Activated CD8-positive, alpha-beta T cell treated with anti-CD3 and anti-CD28 coated beads for 36 hours (primary cell): Measurements from ENCODE around the gene SHISA6. TPM values are rescaled to one million over a fixed set of nuclear protein-coding genes. Genes with fewer than 3 reads are reported as not detected.

Source experiments
- ATAC-seq: fragments of 200-7000 bp; cut with Tn5 transposase; one replicate; pipeline ENCODE4 v1.10.0; 2021; ENCODE audit warnings: mild to moderate bottlenecking, moderate library complexity
- CTCF ChIA-PET: fragments of 350-600 bp; sonication (Branson Sonifier 250); formaldehyde crosslinking; loops from one replicate; lab custom pipeline; 2021; ENCODE audit warnings: antibody characterized with exemption; lab: Charles Lee
- POLR2A ChIA-PET: fragments of 350-600 bp; sonication (Branson Sonifier 250); formaldehyde crosslinking; loops from one replicate; lab custom pipeline; 2021; ENCODE audit warnings: antibody characterized with exemption; lab: Charles Lee
- DNase-seq: peaks from one replicate; pipeline ENCODE4 v3.0.0-alpha.2; 2020
- H3K27ac Mint-ChIP-seq: one replicate; pipeline ENCODE4 v1.8.0; 2021; ENCODE audit warnings: mild to moderate bottlenecking, mixed read lengths
- H3K27me3 Mint-ChIP-seq: one replicate; pipeline ENCODE4 v1.8.0; 2021; ENCODE audit warnings: mixed read lengths
- H3K36me3 Mint-ChIP-seq: one replicate; pipeline ENCODE4 v1.8.0; 2021; ENCODE audit warnings: low read depth, mixed read lengths
- H3K4me1 Mint-ChIP-seq: one replicate; pipeline ENCODE4 v1.8.0; 2021; ENCODE audit warnings: low read depth, mixed read lengths
- H3K4me3 Mint-ChIP-seq: one replicate; pipeline ENCODE4 v1.8.0; 2021; ENCODE audit warnings: mild to moderate bottlenecking, moderate library complexity, mixed read lengths
- H3K9me3 Mint-ChIP-seq: one replicate; pipeline ENCODE4 v1.8.0; 2021; ENCODE audit warnings: mixed read lengths
- intact Hi-C: fragments of 100-400 bp; cut with micrococcal nuclease; formaldehyde crosslinking; loops from one replicate; pipeline ENCODE4 v1.10.0; 2022
- total RNA-seq, 2 experiments: library from RNA; stranded (reverse); gene quantifications; one replicate each; pipeline ENCODE4 v1.2.3, GENCODE V29; 2021
- TF ChIP-seq, protein P1 (sequence below): fragments of 200-600 bp; IDR thresholded peaks from one replicate; pipeline ENCODE4 v1.8.0; 2022; ENCODE audit warnings: antibody characterized with exemption, mild to moderate bottlenecking

The SHISA6 gene
- total RNA-seq, 2 experiments from 2014 or later: not detected

DNA sequence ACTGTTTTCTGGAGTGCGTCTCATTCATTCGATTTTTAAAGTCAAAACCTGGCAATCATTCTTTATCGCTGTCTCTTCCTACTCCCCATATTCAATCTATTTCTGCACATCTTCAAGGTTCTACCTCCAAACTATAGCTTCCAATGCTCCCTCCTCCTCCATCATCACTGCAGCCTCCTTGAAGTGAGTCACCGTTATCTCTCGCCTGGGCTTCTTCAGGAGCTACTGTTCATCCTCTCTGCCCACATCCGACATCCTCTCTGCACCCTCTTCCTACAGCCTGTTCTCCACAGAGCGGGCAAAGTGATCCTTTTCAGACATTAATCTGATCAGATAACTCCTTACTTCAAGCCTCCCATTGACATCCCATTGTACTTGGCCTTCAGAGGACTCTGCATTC lies 213.1 kb downstream of the SHISA6 start:
- H3K4me1 Mint-ChIP-seq: no peaks in the 10 kb centered on the region
- intact Hi-C loops: no loop called here
- no peak for DNase-seq
- peaks cover 4% of the 10 kb centered on the region for H3K9me3 Mint-ChIP-seq
- ChIA-PET CTCF (no interaction called here), POLR2A (no interaction called here)
- no peak overlapping the region for H3K4me3 Mint-ChIP-seq
- TF ChIP-seq, protein P1, sequence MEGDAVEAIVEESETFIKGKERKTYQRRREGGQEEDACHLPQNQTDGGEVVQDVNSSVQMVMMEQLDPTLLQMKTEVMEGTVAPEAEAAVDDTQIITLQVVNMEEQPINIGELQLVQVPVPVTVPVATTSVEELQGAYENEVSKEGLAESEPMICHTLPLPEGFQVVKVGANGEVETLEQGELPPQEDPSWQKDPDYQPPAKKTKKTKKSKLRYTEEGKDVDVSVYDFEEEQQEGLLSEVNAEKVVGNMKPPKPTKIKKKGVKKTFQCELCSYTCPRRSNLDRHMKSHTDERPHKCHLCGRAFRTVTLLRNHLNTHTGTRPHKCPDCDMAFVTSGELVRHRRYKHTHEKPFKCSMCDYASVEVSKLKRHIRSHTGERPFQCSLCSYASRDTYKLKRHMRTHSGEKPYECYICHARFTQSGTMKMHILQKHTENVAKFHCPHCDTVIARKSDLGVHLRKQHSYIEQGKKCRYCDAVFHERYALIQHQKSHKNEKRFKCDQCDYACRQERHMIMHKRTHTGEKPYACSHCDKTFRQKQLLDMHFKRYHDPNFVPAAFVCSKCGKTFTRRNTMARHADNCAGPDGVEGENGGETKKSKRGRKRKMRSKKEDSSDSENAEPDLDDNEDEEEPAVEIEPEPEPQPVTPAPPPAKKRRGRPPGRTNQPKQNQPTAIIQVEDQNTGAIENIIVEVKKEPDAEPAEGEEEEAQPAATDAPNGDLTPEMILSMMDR: no peak
- no peaks in the 10 kb centered on the region for H3K27me3 Mint-ChIP-seq
- H3K27ac Mint-ChIP-seq: no peak overlapping the region
- no peaks in the 10 kb centered on the region for H3K36me3 Mint-ChIP-seq
- no peak for ATAC-seq

DNA sequence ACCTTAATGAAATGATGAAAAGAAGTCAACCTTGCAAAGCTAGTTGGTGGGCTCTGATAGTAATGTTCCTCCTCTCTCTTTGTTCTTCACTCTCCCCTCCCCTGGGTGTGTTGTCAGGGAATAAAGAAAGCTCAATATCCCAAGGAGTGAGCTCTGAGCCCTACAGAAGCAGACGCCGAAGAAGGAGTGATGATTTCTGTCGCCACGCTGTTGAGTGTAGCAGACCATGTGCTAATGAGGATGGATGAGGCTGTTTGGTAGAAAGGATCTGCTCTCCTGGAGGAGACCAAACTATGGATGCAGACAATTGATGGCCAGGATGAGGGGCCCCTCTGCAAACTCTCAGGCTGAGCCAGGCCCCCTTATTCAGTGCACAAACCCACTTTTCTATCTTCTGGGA lies 217.3 kb downstream of the SHISA6 start:
- Mint-ChIP-seq H3K9me3 (peaks cover 4% of the 10 kb centered on the region), H3K36me3 (no peaks in the 10 kb centered on the region), H3K4me1 (no peaks in the 10 kb centered on the region), H3K27me3 (no peaks in the 10 kb centered on the region), H3K27ac (no peak overlapping the region), H3K4me3 (no peak overlapping the region)
- TF ChIP-seq, protein P1: no peak
- intact Hi-C loops: no loop called here
- ChIA-PET POLR2A (no interaction called here), CTCF (no interaction called here)
- no peak for ATAC-seq
- DNase-seq: no peak

DNA sequence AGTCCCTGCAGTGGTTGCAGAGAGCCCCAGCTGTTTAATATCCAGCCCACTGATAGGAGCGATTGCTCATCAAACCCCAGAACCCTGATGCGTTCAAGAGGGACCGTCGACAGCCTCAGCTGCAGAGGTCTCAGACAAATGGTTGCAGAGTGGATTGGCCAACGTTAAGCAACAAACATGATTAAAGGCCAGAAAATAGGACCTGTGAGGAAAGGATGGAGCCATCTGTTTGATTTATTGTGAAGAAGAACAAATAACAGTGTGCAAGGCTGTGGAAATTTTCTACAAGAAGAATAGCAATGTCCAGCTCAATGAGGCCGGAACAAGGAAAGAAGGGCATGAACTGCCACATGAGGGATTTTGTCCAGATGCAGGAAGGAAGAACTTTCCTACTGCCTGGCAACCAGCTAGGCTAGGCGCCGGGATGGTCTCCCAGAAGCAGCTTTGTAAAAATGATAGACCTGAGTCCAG lies 218.9 kb downstream of the SHISA6 start:
- no peaks in the 10 kb centered on the region for H3K27me3 Mint-ChIP-seq
- peaks cover 4% of the 10 kb centered on the region for H3K9me3 Mint-ChIP-seq
- ATAC-seq: no peak
- POLR2A ChIA-PET: no interaction called here
- intact Hi-C loops: no loop called here
- H3K4me1 Mint-ChIP-seq: no peaks in the 10 kb centered on the region
- no peak overlapping the region for H3K4me3 Mint-ChIP-seq
- H3K27ac Mint-ChIP-seq: no peak overlapping the region
- no peaks in the 10 kb centered on the region for H3K36me3 Mint-ChIP-seq
- DNase-seq: no peak
- TF ChIP-seq, protein P1: no peak
- CTCF ChIA-PET: no interaction called here

DNA sequence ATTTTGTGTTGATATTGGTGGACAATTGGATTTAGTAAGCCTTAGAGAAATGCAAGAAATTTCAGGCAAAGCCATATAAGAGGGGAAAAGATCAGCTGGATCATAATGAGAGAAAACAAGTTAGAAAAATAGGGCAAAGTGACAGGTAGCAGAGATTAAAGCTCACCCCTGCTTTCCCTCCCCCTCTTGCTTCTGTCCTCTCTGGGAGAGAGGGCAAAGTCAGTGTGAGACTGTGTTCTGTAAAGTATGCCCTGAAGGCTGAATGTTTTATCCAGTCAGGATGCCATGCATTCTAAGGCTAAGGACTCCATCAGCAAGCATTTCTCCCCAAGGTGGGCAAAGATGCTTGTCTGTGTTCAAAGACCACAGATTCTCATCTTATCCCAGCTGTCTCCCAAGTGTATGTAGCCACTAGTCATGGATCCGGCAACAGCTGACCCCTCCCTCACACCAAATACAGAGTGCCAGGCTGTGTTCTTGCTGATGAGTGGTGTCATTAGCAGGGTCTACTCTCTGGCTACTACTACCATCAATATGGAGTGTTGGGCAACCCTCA lies 221.1 kb downstream of the SHISA6 start:
- no peak overlapping the region for H3K4me3 Mint-ChIP-seq
- H3K27ac Mint-ChIP-seq: no peak overlapping the region
- H3K4me1 Mint-ChIP-seq: no peaks in the 10 kb centered on the region
- no peaks in the 10 kb centered on the region for H3K36me3 Mint-ChIP-seq
- ChIA-PET CTCF (no interaction called here), POLR2A (no interaction called here)
- DNase-seq (no peak), ATAC-seq (no peak)
- peaks cover 3% of the 10 kb centered on the region for H3K9me3 Mint-ChIP-seq
- intact Hi-C loops: no loop called here
- H3K27me3 Mint-ChIP-seq: no peaks in the 10 kb centered on the region
- TF ChIP-seq, protein P1: no peak

DNA sequence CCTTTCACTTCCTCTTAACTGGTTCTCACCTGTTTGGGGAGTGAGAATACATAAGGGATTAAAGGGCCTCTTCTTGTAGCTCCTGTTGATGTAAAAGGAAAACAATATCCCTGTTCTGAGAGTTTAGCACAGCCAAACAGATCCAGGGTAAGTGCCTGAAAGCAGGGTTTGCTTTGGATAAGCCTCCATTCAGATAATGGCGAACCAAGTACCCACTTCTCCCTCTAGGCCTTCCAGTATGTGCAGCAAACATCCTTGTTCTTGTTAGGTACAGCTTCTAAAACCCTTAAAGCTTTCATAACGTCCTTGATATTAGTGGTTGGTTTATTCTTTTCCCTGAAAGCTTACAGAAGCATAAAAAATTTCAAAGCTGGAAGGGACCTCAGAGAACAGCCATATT lies 226.6 kb downstream of the SHISA6 start:
- Mint-ChIP-seq H3K4me3 (no peak overlapping the region), H3K27ac (no peak overlapping the region), H3K36me3 (no peaks in the 10 kb centered on the region), H3K9me3 (peaks cover 4% of the 10 kb centered on the region), H3K4me1 (no peaks in the 10 kb centered on the region), H3K27me3 (no peaks in the 10 kb centered on the region)
- ChIA-PET CTCF (no interaction called here), POLR2A (no interaction called here)
- TF ChIP-seq, protein P1: no peak
- no peak for DNase-seq
- no peak for ATAC-seq
- intact Hi-C loops: no loop called here
